Measurements from ENCODE around the gene REN.

- no peak for TF ChIP-seq CTCF (conservative IDR thresholded peaks at IDR 0.05; ENCODE audit: low read length)
- no peak for TF ChIP-seq EZH2phosphoT487 (IDR thresholded peaks at IDR 0.05; ENCODE audit: borderline replicate concordance)
Observed at GRCh38 chr1:204107892-204108291, 58.2 kb downstream of the REN start.

Data from Loucy (cell line).